ENCODE results near the gene ST6GALNAC6. TPM values are rescaled to one million over a fixed set of nuclear protein-coding genes. Genes with fewer than 3 reads are reported as not detected.
A peak's percentile ranks its signal among the peaks of the same experiment; 100 is the strongest.

ST6GALNAC6 gene
- total RNA-seq, 2 experiments from 2014 or later: 93.1 to 97.5 TPM

DNA sequence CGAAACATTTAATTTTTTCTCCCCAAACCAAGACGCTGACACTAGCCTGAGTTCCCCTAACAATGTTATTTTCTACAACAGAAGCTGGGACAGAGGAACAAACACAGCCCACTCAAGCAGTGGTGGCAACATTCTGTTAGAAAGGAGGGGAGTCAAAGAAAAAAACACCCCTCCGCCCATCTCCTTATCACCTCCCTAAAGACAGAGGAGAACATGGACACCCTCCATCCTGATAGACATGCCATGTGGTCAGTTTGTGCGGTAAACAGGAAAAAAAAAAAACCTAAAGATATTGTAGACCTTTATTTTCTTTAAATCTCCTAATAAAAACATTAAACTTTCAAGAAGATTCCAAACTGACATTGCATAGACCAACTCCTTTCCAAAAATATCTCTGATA, 41.2 kb upstream of the ST6GALNAC6 start:
- no peaks in the 10 kb centered on the region for H3K27me3 Mint-ChIP-seq
- ChIA-PET POLR2A (interaction anchor here (1.9 to 6.0 kb wide), 4 partner anchors 14 to 127 kb away, joined by 4 to 31 read pairs (median 18); partner anchors contain the start of genes NAIF1 and SLC25A25), CTCF (interaction anchor here (5.0 to 6.4 kb wide), 2 partner anchors 13 to 95 kb away, joined by 67 to 74 read pairs; no protein-coding TSS in a partner anchor)
- H3K9me3 ChIP-seq (ENCODE audit: control insufficient read depth in 1 of 2, insufficient read depth in 1 of 2, low read length in 2 of 2): no peaks in the 10 kb centered on the region
- TF ChIP-seq, protein P1, sequence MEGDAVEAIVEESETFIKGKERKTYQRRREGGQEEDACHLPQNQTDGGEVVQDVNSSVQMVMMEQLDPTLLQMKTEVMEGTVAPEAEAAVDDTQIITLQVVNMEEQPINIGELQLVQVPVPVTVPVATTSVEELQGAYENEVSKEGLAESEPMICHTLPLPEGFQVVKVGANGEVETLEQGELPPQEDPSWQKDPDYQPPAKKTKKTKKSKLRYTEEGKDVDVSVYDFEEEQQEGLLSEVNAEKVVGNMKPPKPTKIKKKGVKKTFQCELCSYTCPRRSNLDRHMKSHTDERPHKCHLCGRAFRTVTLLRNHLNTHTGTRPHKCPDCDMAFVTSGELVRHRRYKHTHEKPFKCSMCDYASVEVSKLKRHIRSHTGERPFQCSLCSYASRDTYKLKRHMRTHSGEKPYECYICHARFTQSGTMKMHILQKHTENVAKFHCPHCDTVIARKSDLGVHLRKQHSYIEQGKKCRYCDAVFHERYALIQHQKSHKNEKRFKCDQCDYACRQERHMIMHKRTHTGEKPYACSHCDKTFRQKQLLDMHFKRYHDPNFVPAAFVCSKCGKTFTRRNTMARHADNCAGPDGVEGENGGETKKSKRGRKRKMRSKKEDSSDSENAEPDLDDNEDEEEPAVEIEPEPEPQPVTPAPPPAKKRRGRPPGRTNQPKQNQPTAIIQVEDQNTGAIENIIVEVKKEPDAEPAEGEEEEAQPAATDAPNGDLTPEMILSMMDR (IDR thresholded peaks at IDR 0.05): no peak
- no peaks in the 10 kb centered on the region for H3K27me3 ChIP-seq (ENCODE audit: control insufficient read depth in 1 of 2, insufficient read depth in 2 of 2, low read length in 2 of 2)
- no peak for DNase-seq
- peaks cover 66% of the 10 kb centered on the region for H3K4me1 Mint-ChIP-seq (ENCODE audit: low read depth)
- H3K27ac Mint-ChIP-seq: peak overlapping the region; percentile 88
- peaks cover 64% of the 10 kb centered on the region for H3K4me1 ChIP-seq (ENCODE audit: insufficient read depth, low read length)
- peak overlapping the region; percentile 39 for H3K4me3 Mint-ChIP-seq
- peaks cover 89% of the 10 kb centered on the region for H3K36me3 Mint-ChIP-seq (ENCODE audit: low read depth)
- no peaks in the 10 kb centered on the region for H3K9me3 Mint-ChIP-seq
- intact Hi-C loops (cut with DNase I, micrococcal nuclease): no loop called here
- peaks cover 61% of the 10 kb centered on the region for H3K36me3 ChIP-seq (ENCODE audit: insufficient read depth, low read length)
- no peak overlapping the region for H3K27ac ChIP-seq (ENCODE audit: low read depth in 1 of 2, low read length in 2 of 2)
- H3K4me3 ChIP-seq (ENCODE audit: low read length): no peak overlapping the region
- no peak for ATAC-seq (ENCODE audit: poor library complexity)

DNA sequence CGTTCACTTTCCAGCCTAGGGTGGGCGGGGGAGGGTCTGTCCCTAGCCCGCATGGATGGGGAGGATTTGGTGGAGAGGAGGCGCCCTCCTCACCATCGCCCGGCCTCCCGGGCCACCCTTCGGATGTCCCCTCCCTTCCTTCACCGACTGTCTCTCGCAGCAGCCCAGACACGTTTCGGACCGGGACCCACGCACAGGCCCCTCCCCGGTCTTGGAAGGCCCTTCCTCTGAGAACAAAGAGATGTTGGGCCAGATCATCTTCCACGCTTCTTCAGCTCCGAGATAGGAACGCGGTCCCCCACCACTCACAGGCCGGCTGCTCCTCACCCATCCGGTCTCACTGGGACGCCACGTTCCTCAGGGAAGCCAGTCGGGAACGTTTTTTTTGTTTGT, 38.9 kb upstream of the ST6GALNAC6 start:
- no peaks in the 10 kb centered on the region for H3K9me3 ChIP-seq (ENCODE audit: control insufficient read depth in 1 of 2, insufficient read depth in 1 of 2, low read length in 2 of 2)
- Mint-ChIP-seq H3K4me3 (peak overlapping the region; percentile 80), H3K36me3 (ENCODE audit: low read depth) (peaks cover 70% of the 10 kb centered on the region), H3K9me3 (no peaks in the 10 kb centered on the region), H3K4me1 (ENCODE audit: low read depth) (peaks cover 64% of the 10 kb centered on the region), H3K27ac (peak overlapping the region; percentile 88), H3K27me3 (no peaks in the 10 kb centered on the region)
- peaks cover 53% of the 10 kb centered on the region for H3K4me1 ChIP-seq (ENCODE audit: insufficient read depth, low read length)
- TF ChIP-seq, protein P1 (IDR thresholded peaks at IDR 0.05): no peak
- peak overlapping the region; percentile 48 to 80 for H3K27ac ChIP-seq (ENCODE audit: low read depth in 1 of 2, low read length in 2 of 2)
- peak; percentile 8 for ATAC-seq (ENCODE audit: poor library complexity)
- CTCF ChIA-PET: interaction anchor here (1.1 to 1.5 kb wide), 2 partner anchors 18 to 97 kb away, joined by 4 to 5 read pairs; no protein-coding TSS in a partner anchor
- H3K4me3 ChIP-seq (ENCODE audit: low read length): peak overlapping the region; percentile 90
- peak in 5 of 14 experiments; percentile 29 to 56 (median 52) for DNase-seq
- intact Hi-C loops (cut with DNase I, micrococcal nuclease): loop anchor here (1.0 to 10.0 kb wide), 4 partner anchors 13 to 1707 kb away; partner anchors contain the start of gene ASB6 (in 1 of the 2)
- no peaks in the 10 kb centered on the region for H3K27me3 ChIP-seq (ENCODE audit: control insufficient read depth in 1 of 2, insufficient read depth in 2 of 2, low read length in 2 of 2)
- POLR2A ChIA-PET: interaction anchor here (1.0 to 5.4 kb wide), 5 partner anchors 8 to 155 kb away, joined by 4 to 28 read pairs (median 8); partner anchors contain the start of genes NAIF1, PIP5KL1 and SLC25A25
- H3K36me3 ChIP-seq (ENCODE audit: insufficient read depth, low read length): peaks cover 38% of the 10 kb centered on the region

DNA sequence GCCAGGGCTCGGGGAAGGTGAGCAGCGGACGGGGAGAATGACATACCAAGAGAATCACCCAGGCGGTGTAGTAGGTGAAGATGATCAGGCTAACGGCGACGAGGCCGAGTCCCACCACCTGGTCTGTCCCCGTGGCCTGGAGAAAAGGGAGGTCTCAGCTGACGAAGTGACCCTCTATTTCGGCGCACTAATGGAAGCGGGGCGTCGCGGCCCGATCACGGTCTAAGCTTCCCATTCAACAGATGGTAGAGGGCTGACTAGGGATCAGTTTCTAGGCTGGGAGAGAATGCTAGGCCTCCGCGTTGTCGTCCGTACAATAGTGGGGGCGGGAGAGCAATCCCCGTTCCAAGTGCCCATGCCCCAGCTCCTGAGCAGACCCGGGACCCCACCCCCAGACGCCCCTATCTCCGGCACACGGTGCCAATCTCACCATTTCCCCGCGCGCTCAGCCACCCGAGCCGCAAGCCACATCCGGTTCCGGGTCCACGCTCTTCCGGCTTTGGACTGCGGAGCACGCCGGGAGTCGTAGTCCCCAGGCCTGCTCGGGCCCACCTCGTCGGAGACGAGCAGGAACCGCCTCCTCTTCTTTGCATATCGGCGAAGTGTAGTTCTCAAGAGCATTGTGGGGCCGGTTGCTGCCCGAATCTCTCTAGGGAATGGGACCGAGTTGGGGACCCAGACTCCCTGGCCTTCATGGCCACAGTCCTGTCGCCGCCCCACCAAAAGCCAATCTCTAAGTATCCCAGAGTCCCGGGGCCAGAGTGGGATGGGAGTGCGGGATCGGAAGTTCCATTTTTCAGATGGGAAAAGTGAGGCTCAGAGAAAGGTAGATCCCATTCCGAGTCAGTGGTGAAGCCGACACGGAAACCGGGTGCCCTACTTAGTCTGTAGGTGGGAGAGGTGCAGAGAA, 38.2 kb upstream of the ST6GALNAC6 start, which contains the start of gene DPM2:
TSS of gene DPM2 (minus strand) at position 467 of the 910 bp plus-strand sequence. CDS start at position 433, 34 bp downstream.
- Histone ChIP-seq H3K4me1 (ENCODE audit: insufficient read depth, low read length) (peaks cover 47% of the 10 kb centered on the region), H3K36me3 (ENCODE audit: insufficient read depth, low read length) (peaks cover 32% of the 10 kb centered on the region), H3K27ac (ENCODE audit: low read depth in 1 of 2, low read length in 2 of 2) (peak within 1 kb of the TSS; percentile 48 to 80), H3K4me3 (ENCODE audit: low read length) (peak within 1 kb of the TSS; percentile 90), H3K9me3 (ENCODE audit: control insufficient read depth in 1 of 2, insufficient read depth in 1 of 2, low read length in 2 of 2) (no peaks in the 10 kb centered on the region), H3K27me3 (ENCODE audit: control insufficient read depth in 1 of 2, insufficient read depth in 2 of 2, low read length in 2 of 2) (no peaks in the 10 kb centered on the region)
- Mint-ChIP-seq H3K9me3 (no peaks in the 10 kb centered on the region), H3K36me3 (ENCODE audit: low read depth) (peaks cover 64% of the 10 kb centered on the region), H3K4me1 (ENCODE audit: low read depth) (peaks cover 63% of the 10 kb centered on the region), H3K27ac (peak within 1 kb of the TSS; percentile 88), H3K27me3 (no peaks in the 10 kb centered on the region), H3K4me3 (peak within 1 kb of the TSS; percentile 93)
- peak; percentile 74 to 94 (median 84) for DNase-seq
- ChIA-PET POLR2A (interaction anchor here (0.7 to 5.4 kb wide), 21 partner anchors 11 to 165 kb away, joined by 3 to 28 read pairs (median 4); partner anchors contain the start of genes CDK9, EEIG1, NAIF1 and SLC25A25), CTCF (no interaction called here)
- TF ChIP-seq, protein P1 (IDR thresholded peaks at IDR 0.05): no peak
- ATAC-seq (ENCODE audit: poor library complexity): peak; percentile 85
- intact Hi-C loops (cut with DNase I, micrococcal nuclease): loop anchor here (1.0 to 10.0 kb wide), 5 partner anchors 10 to 1707 kb away; partner anchors contain the start of gene ASB6 (in 1 of the 2)

Measured in CD4-positive, alpha-beta T cell (primary cell).